HepG2 (cell line): ENCODE data around the gene RAB27B. TPM values are rescaled to one million over a fixed set of nuclear protein-coding genes. Genes with fewer than 3 reads are reported as not detected.

ENCODE experiments used
- ATAC-seq: fragments of 200-7000 bp; cut with Tn5 transposase; 3 replicates; pipeline ENCODE4 v1.9.1; 2020; ENCODE audit warnings: mild to moderate bottlenecking, moderate library complexity
- BruUV-seq: library from RNA; stranded (reverse); fragments of 400-500 nt; replicated peaks from 2 replicates; lab custom pipeline; 2021; lab: Mats Ljungman, UMichigan
- CTCF ChIA-PET: fragments of 300-600 bp; formaldehyde crosslinking; extraction: SDS; loops from one replicate; lab custom pipeline; 2021; ENCODE audit warnings: low total read pairs, inconsistent platforms, low intra/inter-chr PET ratio; lab: Yijun Ruan, JAX
- POLR2A ChIA-PET: fragments of 350-600 bp; sonication (Branson Sonifier 250); formaldehyde crosslinking; loops from one replicate; lab custom pipeline; 2020; ENCODE audit warnings: antibody characterized with exemption, inconsistent platforms; lab: Yijun Ruan, JAX
- DNase-seq: peaks from one replicate; pipeline ENCODE4 v3.0.0-alpha.2; 2015; ENCODE audit warnings: low spot score
- FAIRE-seq: peaks from 3 replicates; lab custom pipeline; 2011; peaks lifted over from hg19 to GRCh38; lab: Jason Lieb, UNC
- H2AFZ ChIP-seq: one replicate; pipeline ENCODE4 v1.6.1; 2011; ENCODE audit warnings: low read length, inconsistent platforms
- H3K27ac ChIP-seq: fragments of 300-600 bp; 3 replicates; pipeline ENCODE4 v1.8.0; 2011; ENCODE audit warnings: mixed run types, mild to moderate bottlenecking, mixed read lengths, low read length, inconsistent platforms; ENCODE audit not compliant: insufficient read depth; ENCODE audit errors: extremely low read length
- H3K27me3 ChIP-seq, 2 experiments: fragments of 200-600 bp in 1 of 2; 2 replicates in 1 of 2; 3 replicates in 1 of 2; pipeline versions ENCODE4 v1.6.0 to v1.8.0; 2011; ENCODE audit warnings: low read length in 2 of 2, mild to moderate bottlenecking in 2 of 2, moderate library complexity in 2 of 2, inconsistent platforms in 1 of 2; ENCODE audit not compliant: insufficient read depth in 2 of 2, control insufficient read depth in 1 of 2
- H3K36me3 ChIP-seq, 2 experiments: fragments of 200-600 bp in 1 of 2; replicated peaks in 1 of 2; 2 replicates in 1 of 2; 3 replicates in 1 of 2; pipeline versions ENCODE4 v1.5.1 to v1.8.0; 2011; ENCODE audit warnings: low read length in 2 of 2, inconsistent platforms in 1 of 2; ENCODE audit not compliant: insufficient read depth in 2 of 2, control insufficient read depth in 1 of 2
- H3K4me1 ChIP-seq: 2 replicates; pipeline ENCODE4 v1.5.1; 2012; ENCODE audit warnings: low read length, inconsistent platforms; ENCODE audit not compliant: insufficient read depth
- H3K4me2 ChIP-seq: 2 replicates; pipeline ENCODE4 v1.6.0; 2011; ENCODE audit warnings: low read depth, low read length, inconsistent platforms
- H3K4me3 ChIP-seq, 3 experiments: fragments of 200-600 bp in 1 of 3; sonication (generic), shearing (Covaris generic) in 1 of 3; replicated peaks in 1 of 3; 2 replicates each; pipeline ENCODE4 v1.5.1; 2011 to 2016; ENCODE audit warnings: low read length in 3 of 3, inconsistent platforms in 2 of 3, low read depth in 2 of 3, mild to moderate bottlenecking in 2 of 3, control low read depth in 1 of 3, mixed read lengths in 1 of 3; ENCODE audit not compliant: insufficient read depth in 1 of 3
- H3K79me2 ChIP-seq: one replicate; pipeline ENCODE4 v1.6.1; 2011; ENCODE audit warnings: low read length, inconsistent platforms; ENCODE audit not compliant: insufficient read depth
- H3K9ac ChIP-seq: 2 replicates; pipeline ENCODE4 v1.6.0; 2011; ENCODE audit warnings: mild to moderate bottlenecking, low read depth, low read length, inconsistent platforms; ENCODE audit not compliant: insufficient read depth
- H3K9me3 ChIP-seq: 2 replicates; pipeline ENCODE4 v1.5.1; 2012; ENCODE audit warnings: mild to moderate bottlenecking, low read length
- H4K20me1 ChIP-seq: 2 replicates; pipeline ENCODE4 v1.6.0; 2011; ENCODE audit warnings: inconsistent platforms, mild to moderate bottlenecking, low read length, moderate library complexity; ENCODE audit not compliant: insufficient read depth
- ARNT ChIP-seq: fragments of 450-650 bp; IDR thresholded peaks from 2 replicates; pipeline ENCODE4 v1.6.1; 2017
- ATAD3A ChIP-seq: sonication (generic); formaldehyde crosslinking; IDR thresholded peaks from 2 replicates; pipeline ENCODE4 v1.4.0; 2020; ENCODE audit warnings: missing genetic modification reagents
- FOXP4 ChIP-seq: sonication (generic); formaldehyde crosslinking; IDR thresholded peaks from 2 replicates; pipeline ENCODE4 v1.4.0; 2020; ENCODE audit warnings: missing genetic modification reagents
- HMGA1 ChIP-seq: sonication (generic); formaldehyde crosslinking; conservative IDR thresholded peaks from 2 replicates; pipeline ENCODE4 v1.4.0; 2020; ENCODE audit warnings: missing genetic modification reagents
- HNF4G ChIP-seq, 2 experiments: sonication (generic) in 1 of 2; formaldehyde crosslinking in 1 of 2; IDR thresholded peaks; 2 replicates each; pipeline versions ENCODE4 v1.4.0 to v1.6.1; 2011 to 2020; ENCODE audit warnings: borderline replicate concordance in 2 of 2, low read depth in 2 of 2, mild to moderate bottlenecking in 2 of 2, low read length in 1 of 2, missing genetic modification reagents in 1 of 2, moderate library complexity in 1 of 2
- KLF6 ChIP-seq: IDR thresholded peaks from 2 replicates; pipeline ENCODE4 v1.8.0; 2016; ENCODE audit warnings: missing biosample characterization, missing genetic modification reagents
- MAFF ChIP-seq: IDR thresholded peaks from 2 replicates; pipeline ENCODE4 v1.6.1; 2011; ENCODE audit warnings: low read depth, low read length, improper control_type of control experiment
- MAZ ChIP-seq, 2 experiments: sonication (generic) in 1 of 2; formaldehyde crosslinking in 1 of 2; IDR thresholded peaks; 2 replicates each; pipeline versions ENCODE4 v1.5.0 to v1.6.1; 2012 to 2020; ENCODE audit warnings: low read depth in 2 of 2, mild to moderate bottlenecking in 2 of 2, borderline replicate concordance in 1 of 2, improper control_type of control experiment in 1 of 2, low read length in 1 of 2, missing genetic modification reagents in 1 of 2, moderate library complexity in 1 of 2
- MYC ChIP-seq: sonication (generic); formaldehyde crosslinking; IDR thresholded peaks from 2 replicates; pipeline ENCODE4 v1.9.0; 2021; ENCODE audit warnings: missing genetic modification reagents, borderline replicate concordance
- NCOR1 ChIP-seq: fragments of 200-600 bp; sonication (generic); IDR thresholded peaks from 2 replicates; pipeline ENCODE4 v1.7.0; 2017; ENCODE audit warnings: antibody characterized with exemption, low read length, borderline replicate concordance
- PAX8 ChIP-seq: sonication (generic); formaldehyde crosslinking; IDR thresholded peaks from 2 replicates; pipeline ENCODE4 v1.8.0; 2022; ENCODE audit warnings: mild to moderate bottlenecking, missing genetic modification reagents, borderline replicate concordance
- XBP1 ChIP-seq: sonication (generic); formaldehyde crosslinking; IDR thresholded peaks from 2 replicates; pipeline ENCODE4 v1.5.0; 2020; ENCODE audit warnings: missing genetic modification reagents
- ZBTB38 ChIP-seq: sonication (generic); formaldehyde crosslinking; IDR thresholded peaks from 2 replicates; pipeline ENCODE4 v1.5.1; 2020; ENCODE audit warnings: mild to moderate bottlenecking, missing genetic modification reagents
- ZFP41 ChIP-seq: sonication (generic); formaldehyde crosslinking; IDR thresholded peaks from 2 replicates; pipeline ENCODE4 v1.4.0; 2020; ENCODE audit warnings: mild to moderate bottlenecking, missing genetic modification reagents, borderline replicate concordance
- ZNF564 ChIP-seq: sonication (generic); formaldehyde crosslinking; IDR thresholded peaks from 2 replicates; pipeline ENCODE4 v1.8.1; 2023; ENCODE audit warnings: mild to moderate bottlenecking, missing genetic modification reagents
- ZNF790 ChIP-seq: sonication (generic); formaldehyde crosslinking; IDR thresholded peaks from 2 replicates; pipeline ENCODE4 v1.8.0; 2022; ENCODE audit warnings: missing genetic modification reagents, mild to moderate bottlenecking, borderline replicate concordance
- WGBS: methylation state at CpG from one replicate; pipeline ENCODE4 v1.1.6; 2017; ENCODE audit warnings: low lambda C conversion rate; 5-methylcytosine and 5-hydroxymethylcytosine counted together
- in situ Hi-C: cut with HindIII; loops from 2 replicates; pipeline ENCODE4 v1.10.0; 2017; ENCODE audit warnings: low pct_unique_long_range_greater_than_20kb; ENCODE audit not compliant: extremely low pct_ligation_motif_present
- intact Hi-C: fragments of 100-400 bp; cut with micrococcal nuclease; formaldehyde crosslinking; loops from one replicate; pipeline ENCODE4 v1.10.0; 2022; ENCODE audit not compliant: unreplicated experiment
- polyA plus RNA-seq, 8 experiments: library from polyadenylated mRNA; depleted of rRNA in 3 of 8; stranded (reverse) in 7 of 8; unstranded in 1 of 8; fragments of >200 nt; fragmentation: Illumina TruSeq in 4 of 8; extraction: Trizol in 4 of 8; gene quantifications; 2 replicates each; pipeline versions ENCODE4 v1.2.1 to v1.2.3, GENCODE V29; 2011 to 2016; ENCODE audit warnings: low read depth in 4 of 8, missing spikeins in 1 of 8, mixed read lengths in 1 of 8; ENCODE audit not compliant: insufficient read depth in 1 of 8
- total RNA-seq, 5 experiments: library from RNA; depleted of rRNA; stranded (reverse); fragments of >200 nt; fragmentation: Illumina TruSeq; extraction: Trizol; gene quantifications; 2 replicates each; pipeline ENCODE4 v1.2.3, GENCODE V29; 2016; ENCODE audit warnings: low read depth in 1 of 5
- TF ChIP-seq, protein P1 (sequence below): sonication (generic); formaldehyde crosslinking; conservative IDR thresholded peaks from 2 replicates; pipeline ENCODE4 v1.8.1; 2023; ENCODE audit warnings: missing genetic modification reagents
- TF ChIP-seq, protein P2 (sequence below): sonication (generic); formaldehyde crosslinking; IDR thresholded peaks from 2 replicates; pipeline ENCODE4 v1.5.0; 2020; ENCODE audit warnings: missing genetic modification reagents, mild to moderate bottlenecking, borderline replicate concordance
- TF ChIP-seq, protein P3 (sequence below): sonication (generic); formaldehyde crosslinking; IDR thresholded peaks from 2 replicates; pipeline ENCODE4 v1.4.0; 2020; ENCODE audit warnings: mild to moderate bottlenecking, missing genetic modification reagents

Gene RAB27B
- total and polyA plus RNA-seq, 2 of the 13 experiments (the other 11 are each of a cell fraction or from before 2014, with no cell fraction given) = not detected

DNA sequence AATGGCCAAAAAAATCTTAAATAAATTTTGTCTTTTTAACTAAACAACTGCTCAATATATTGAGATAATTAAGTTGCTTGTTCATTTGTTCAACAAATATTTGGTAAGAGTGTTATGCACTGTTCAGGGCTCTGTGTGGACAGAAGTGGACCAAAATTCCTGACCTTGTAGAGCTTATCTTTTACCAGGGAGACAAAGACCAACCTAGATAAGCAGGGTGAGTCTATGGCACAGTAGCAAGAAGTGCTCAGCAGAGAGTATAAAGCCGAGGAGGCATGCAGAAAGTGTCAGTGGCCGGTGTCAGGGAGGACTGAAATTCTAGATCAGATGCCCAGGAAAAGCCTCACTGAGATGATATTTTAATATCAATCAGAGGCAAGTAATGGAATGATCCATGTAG is 2.6 kb downstream of the RAB27B start:
- Histone ChIP-seq H4K20me1 (no peaks in the 10 kb centered on the region), H3K4me3 (no peak overlapping the region), H3K27me3 (peaks cover 0 to 7% of the 10 kb centered on the region in 2 experiments; a peak in 2 of 5 replicates), H3K4me2 (no peak overlapping the region), H3K4me1 (peaks cover 13% of the 10 kb centered on the region), H3K27ac (no peak overlapping the region), H3K36me3 (no peaks in the 10 kb centered on the region), H3K9me3 (peaks cover 7% of the 10 kb centered on the region), H2AFZ (no peak overlapping the region), H3K9ac (no peak overlapping the region), H3K79me2 (no peaks in the 10 kb centered on the region)
- BruUV-seq = no TSS peak
- in situ Hi-C loops = no loop called here
- no peak for DNase-seq
- ChIA-PET CTCF (no interaction called here), POLR2A (no interaction called here)
- TF ChIP-seq ATAD3A (CRISPR knock-in tag) (no peak), ZBTB38 (no peak), PAX8 (no peak), NCOR1 (no peak), HNF4G (IDR thresholded peaks at IDR 0.05; ENCODE audit: borderline replicate concordance, low read depth, low read length) (no peak), HNF4G (CRISPR knock-in tag; IDR thresholded peaks at IDR 0.05; ENCODE audit: borderline replicate concordance, low read depth) (no peak), XBP1 (CRISPR knock-in tag) (no peak), ARNT (no peak), KLF6 (CRISPR knock-in tag) (no peak), ZNF790 (CRISPR knock-in tag) (no peak), ZFP41 (CRISPR knock-in tag) (no peak), HMGA1 (CRISPR knock-in tag) (no peak), ZNF564 (CRISPR knock-in tag) (no peak), MAFF (no peak), MAZ (IDR thresholded peaks at IDR 0.05; ENCODE audit: borderline replicate concordance, low read depth, low read length) (no peak), MAZ (CRISPR knock-in tag; IDR thresholded peaks at IDR 0.05; ENCODE audit: low read depth) (no peak), FOXP4 (CRISPR knock-in tag) (no peak), MYC (CRISPR knock-in tag) (no peak)
- TF ChIP-seq, protein P1, sequence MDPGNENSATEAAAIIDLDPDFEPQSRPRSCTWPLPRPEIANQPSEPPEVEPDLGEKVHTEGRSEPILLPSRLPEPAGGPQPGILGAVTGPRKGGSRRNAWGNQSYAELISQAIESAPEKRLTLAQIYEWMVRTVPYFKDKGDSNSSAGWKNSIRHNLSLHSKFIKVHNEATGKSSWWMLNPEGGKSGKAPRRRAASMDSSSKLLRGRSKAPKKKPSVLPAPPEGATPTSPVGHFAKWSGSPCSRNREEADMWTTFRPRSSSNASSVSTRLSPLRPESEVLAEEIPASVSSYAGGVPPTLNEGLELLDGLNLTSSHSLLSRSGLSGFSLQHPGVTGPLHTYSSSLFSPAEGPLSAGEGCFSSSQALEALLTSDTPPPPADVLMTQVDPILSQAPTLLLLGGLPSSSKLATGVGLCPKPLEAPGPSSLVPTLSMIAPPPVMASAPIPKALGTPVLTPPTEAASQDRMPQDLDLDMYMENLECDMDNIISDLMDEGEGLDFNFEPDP (CRISPR knock-in tag) = no peak
- TF ChIP-seq, protein P2, sequence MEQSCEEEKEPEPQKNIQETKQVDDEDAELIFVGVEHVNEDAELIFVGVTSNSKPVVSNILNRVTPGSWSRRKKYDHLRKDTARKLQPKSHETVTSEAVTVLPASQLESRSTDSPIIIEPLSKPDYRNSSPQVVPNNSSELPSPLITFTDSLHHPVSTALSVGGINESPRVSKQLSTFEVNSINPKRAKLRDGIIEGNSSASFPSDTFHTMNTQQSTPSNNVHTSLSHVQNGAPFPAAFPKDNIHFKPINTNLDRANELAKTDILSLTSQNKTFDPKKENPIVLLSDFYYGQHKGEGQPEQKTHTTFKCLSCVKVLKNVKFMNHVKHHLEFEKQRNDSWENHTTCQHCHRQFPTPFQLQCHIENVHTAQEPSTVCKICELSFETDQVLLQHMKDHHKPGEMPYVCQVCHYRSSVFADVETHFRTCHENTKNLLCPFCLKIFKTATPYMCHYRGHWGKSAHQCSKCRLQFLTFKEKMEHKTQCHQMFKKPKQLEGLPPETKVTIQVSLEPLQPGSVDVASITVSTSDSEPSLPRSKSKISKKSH = no peak
- TF ChIP-seq, protein P3, sequence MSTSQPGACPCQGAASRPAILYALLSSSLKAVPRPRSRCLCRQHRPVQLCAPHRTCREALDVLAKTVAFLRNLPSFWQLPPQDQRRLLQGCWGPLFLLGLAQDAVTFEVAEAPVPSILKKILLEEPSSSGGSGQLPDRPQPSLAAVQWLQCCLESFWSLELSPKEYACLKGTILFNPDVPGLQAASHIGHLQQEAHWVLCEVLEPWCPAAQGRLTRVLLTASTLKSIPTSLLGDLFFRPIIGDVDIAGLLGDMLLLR (CRISPR knock-in tag) = no peak
- 0% methylated on average over 2 of the region's 2 CpGs for WGBS
- ATAC-seq = no peak
- intact Hi-C loops = no loop called here
- FAIRE-seq = no peak
